CD4-positive, CD25-positive, alpha-beta regulatory T cell (primary cell): ENCODE results near the gene FUZ. TPM values are rescaled to one million over a fixed set of nuclear protein-coding genes. Genes with fewer than 3 reads are reported as not detected.

Source experiments
- ATAC-seq, 2 donors: fragments of 150-1000 bp; cut with Tn5 transposase; one replicate each; pipeline ENCODE4 v1.10.0; 2021; ENCODE audit warnings: low read depth in 2 of 2, moderate number of reproducible peaks in 2 of 2, moderate library complexity in 1 of 2
- DNase-seq, 3 donors: peaks; one replicate each; pipeline versions ENCODE4 v3.0.0 to v3.0.0-alpha.2; 2012 to 2022; ENCODE audit warnings: mixed read lengths in 1 of 3
- H3K27ac ChIP-seq: one replicate; pipeline ENCODE4 v1.7.0; 2013; ENCODE audit warnings: mild to moderate bottlenecking, low read length; ENCODE audit not compliant: insufficient read depth, poor library complexity, severe bottlenecking
- H3K27me3 ChIP-seq: one replicate; pipeline ENCODE4 v1.7.0; 2013; ENCODE audit warnings: low read length; ENCODE audit not compliant: control insufficient read depth, insufficient read depth
- H3K36me3 ChIP-seq: one replicate; pipeline ENCODE4 v1.7.0; 2013; ENCODE audit warnings: mild to moderate bottlenecking, low read length, moderate library complexity; ENCODE audit not compliant: control insufficient read depth, insufficient read depth
- H3K4me1 ChIP-seq: 2 replicates; pipeline ENCODE4 v1.7.0; 2013; ENCODE audit warnings: mild to moderate bottlenecking, low read length; ENCODE audit not compliant: insufficient read depth, control insufficient read depth, poor library complexity, severe bottlenecking
- H3K4me3 ChIP-seq: one replicate; pipeline ENCODE4 v1.7.0; 2013; ENCODE audit warnings: low read depth, mild to moderate bottlenecking, low read length, moderate library complexity
- H3K9me3 ChIP-seq, 2 experiments: 1 replicate in 1 of 2; 2 replicates in 1 of 2; pipeline ENCODE4 v1.7.0; 2013; ENCODE audit warnings: low read length in 2 of 2, mild to moderate bottlenecking in 1 of 2, moderate library complexity in 1 of 2; ENCODE audit not compliant: control insufficient read depth in 2 of 2
- H3K27ac Mint-ChIP-seq, 3 donors: one replicate each; pipeline ENCODE4 v1.8.0; 2020 to 2022; ENCODE audit warnings: mild to moderate bottlenecking in 3 of 3, mixed read lengths in 3 of 3, moderate library complexity in 2 of 3
- H3K27me3 Mint-ChIP-seq: one replicate; pipeline ENCODE4 v1.8.0; 2022; ENCODE audit warnings: mild to moderate bottlenecking, mixed read lengths
- H3K36me3 Mint-ChIP-seq: one replicate; pipeline ENCODE4 v1.8.0; 2020; ENCODE audit warnings: mixed read lengths
- H3K4me1 Mint-ChIP-seq, 4 donors: one replicate each; pipeline ENCODE4 v1.8.0; 2020 to 2022; ENCODE audit warnings: mixed read lengths in 4 of 4, mild to moderate bottlenecking in 1 of 4
- H3K4me3 Mint-ChIP-seq, 4 donors: one replicate each; pipeline ENCODE4 v1.8.0; 2020 to 2022; ENCODE audit warnings: mild to moderate bottlenecking in 4 of 4, mixed read lengths in 4 of 4, moderate library complexity in 3 of 4
- H3K9me3 Mint-ChIP-seq, 7 donors: one replicate each; pipeline ENCODE4 v1.8.0; 2020 to 2022; ENCODE audit warnings: mixed read lengths in 7 of 7, mild to moderate bottlenecking in 3 of 7, moderate library complexity in 2 of 7
- polyA plus RNA-seq, 4 donors: library from polyadenylated mRNA; unstranded; fragments of 300-500 nt; fragmentation: Illumina TruSeq; gene quantifications; one replicate each; pipeline ENCODE4 v1.2.3, GENCODE V29; 2021
- total RNA-seq: library from RNA; stranded (reverse); gene quantifications from one replicate; pipeline ENCODE4 v1.2.3, GENCODE V29; 2022

The FUZ gene
- total and polyA plus RNA-seq, 5 donors from 2014 or later: 4.0 to 15.8 (median 5.7) TPM

DNA sequence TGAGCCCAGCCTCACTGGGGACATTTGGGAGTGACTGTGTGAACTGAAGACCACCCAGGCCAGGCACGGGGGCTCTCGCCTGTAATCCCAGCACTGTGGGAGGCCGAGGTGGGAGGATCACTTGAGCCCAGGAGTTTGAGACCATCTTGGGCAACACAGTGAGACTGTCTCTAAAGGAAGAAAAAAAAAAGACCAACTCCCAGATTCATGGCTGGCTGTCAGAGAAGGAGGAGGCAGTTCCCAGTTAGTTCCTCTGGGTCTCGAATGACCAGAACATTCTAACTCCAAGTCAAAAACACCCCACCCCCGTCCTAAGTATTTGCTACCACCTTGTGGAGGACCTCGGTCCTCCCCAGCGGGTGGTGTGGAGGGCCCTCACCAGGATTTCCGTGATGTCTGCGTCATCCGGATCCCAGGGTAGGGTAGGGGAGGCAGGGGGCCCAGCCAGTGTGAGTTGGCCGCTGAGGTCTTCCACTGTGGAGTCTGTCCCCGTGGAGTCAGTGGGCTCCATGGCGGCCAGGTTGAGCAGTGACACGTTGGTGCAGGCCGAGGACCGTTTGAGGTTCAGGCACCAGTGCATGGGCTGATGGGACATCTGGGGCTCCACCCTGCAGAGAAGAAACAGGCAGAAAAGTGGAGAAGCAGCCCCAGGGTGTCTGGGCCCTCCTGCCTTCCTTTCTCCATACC, 51.3 kb downstream of the FUZ start:
- peak in 1 of 3 donors; percentile 46 for DNase-seq
- no peak overlapping the region for H3K4me3 ChIP-seq
- no peaks in the 10 kb centered on the region for H3K9me3 ChIP-seq
- Mint-ChIP-seq H3K4me1 (peaks cover 0 to 12% (median 6%) of the 10 kb centered on the region in 4 donors), H3K36me3 (no peaks in the 10 kb centered on the region), H3K9me3 (peaks cover 0 to 3% (median 0%) of the 10 kb centered on the region in 7 donors), H3K27me3 (peaks cover 4% of the 10 kb centered on the region), H3K4me3 (peak overlapping the region in 1 of 4 donors; percentile 15), H3K27ac (no peak overlapping the region)
- no peak overlapping the region for H3K27ac ChIP-seq
- H3K4me1 ChIP-seq: peaks cover 8% of the 10 kb centered on the region
- no peaks in the 10 kb centered on the region for H3K36me3 ChIP-seq
- no peaks in the 10 kb centered on the region for H3K27me3 ChIP-seq
- ATAC-seq: no peak

DNA sequence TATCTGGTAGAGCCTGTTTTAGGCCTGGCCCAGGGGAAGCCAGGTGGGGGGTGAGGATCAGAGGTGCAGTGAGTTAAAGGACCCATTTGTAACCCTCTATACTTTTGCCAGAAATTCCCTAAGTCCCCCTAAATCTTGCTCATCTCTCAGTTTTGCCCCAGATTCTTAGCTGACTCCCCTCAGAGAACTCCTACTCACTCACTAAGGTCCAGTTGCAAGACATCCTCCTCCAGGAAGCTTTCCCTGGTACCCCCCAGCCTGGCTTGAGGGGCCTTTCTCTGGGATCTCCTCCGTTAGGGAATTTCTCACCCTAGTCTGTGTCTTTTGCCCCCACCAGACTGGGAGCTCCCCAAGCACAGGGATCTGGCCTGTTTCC, 51.9 kb downstream of the FUZ start:
- H3K36me3 Mint-ChIP-seq: no peaks in the 10 kb centered on the region
- Histone ChIP-seq H3K9me3 (peaks cover 0 to 1% of the 10 kb centered on the region in 2 experiments), H3K4me3 (no peak overlapping the region), H3K27ac (no peak overlapping the region), H3K4me1 (peaks cover 8% of the 10 kb centered on the region), H3K27me3 (no peaks in the 10 kb centered on the region), H3K36me3 (no peaks in the 10 kb centered on the region)
- no peak for ATAC-seq
- H3K4me1 Mint-ChIP-seq: peaks cover 0 to 7% (median 3%) of the 10 kb centered on the region in 4 donors
- H3K4me3 Mint-ChIP-seq: peak overlapping the region in 2 of 4 donors; percentile 1 to 15
- H3K27me3 Mint-ChIP-seq: peaks cover 4% of the 10 kb centered on the region
- DNase-seq: no peak
- H3K27ac Mint-ChIP-seq: no peak overlapping the region
- peaks cover 0 to 3% (median 0%) of the 10 kb centered on the region in 7 donors for H3K9me3 Mint-ChIP-seq

DNA sequence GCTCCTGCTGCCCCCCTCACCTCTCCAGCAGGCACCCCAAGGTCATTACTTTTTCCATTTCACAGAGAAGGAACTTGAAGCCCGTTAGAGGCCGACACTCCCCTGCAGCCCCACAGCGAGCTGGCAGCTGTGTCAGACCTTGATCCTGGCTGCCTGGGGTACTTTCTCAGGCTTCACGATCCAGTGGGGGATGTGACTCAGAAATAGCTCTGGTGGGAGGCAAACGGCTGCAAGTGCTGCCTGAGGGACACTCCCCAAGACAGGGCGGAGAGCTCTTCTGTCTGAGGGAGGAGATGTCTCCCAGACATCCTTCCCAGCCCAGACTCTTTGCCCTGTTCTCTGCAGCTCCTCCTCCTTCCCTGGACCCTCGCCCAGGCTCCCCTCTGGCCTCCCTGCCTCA, 54.8 kb downstream of the FUZ start:
- H3K4me1 ChIP-seq: no peaks in the 10 kb centered on the region
- no peaks in the 10 kb centered on the region for H3K27me3 ChIP-seq
- no peak overlapping the region for H3K4me3 ChIP-seq
- H3K36me3 ChIP-seq: no peaks in the 10 kb centered on the region
- Mint-ChIP-seq H3K27ac (no peak overlapping the region), H3K27me3 (peaks cover 4% of the 10 kb centered on the region), H3K4me3 (no peak overlapping the region), H3K36me3 (no peaks in the 10 kb centered on the region), H3K4me1 (no peaks in the 10 kb centered on the region), H3K9me3 (peaks cover 0 to 8% (median 0%) of the 10 kb centered on the region in 7 donors)
- no peak for DNase-seq
- no peak for ATAC-seq
- H3K27ac ChIP-seq: no peak overlapping the region
- peaks cover 3 to 7% of the 10 kb centered on the region in 2 experiments for H3K9me3 ChIP-seq

Other genes with a start within 250 kb of the FUZ start
- 124 TPM for gene NOSIP, start 232.7 kb downstream of the FUZ start, total RNA-seq
- 100 to 1,000 TPM; 262 to 385 (median 285) TPM for gene NOSIP, start 232.7 kb downstream of the FUZ start, polyA plus RNA-seq
- gene PRRG2, start 232.0 kb downstream of the FUZ start, total RNA-seq: 0.84 TPM
- not detected for gene PRRG2, start 232.0 kb downstream of the FUZ start, polyA plus RNA-seq
- gene PRR12, start 222.1 kb downstream of the FUZ start, total RNA-seq: 50.2 TPM
- under 1 TPM; 0.05 to 0.18 (median 0.16) TPM for gene PRR12, start 222.1 kb downstream of the FUZ start, polyA plus RNA-seq
- 4.6 TPM for gene RRAS, start 173.1 kb downstream of the FUZ start, total RNA-seq
- 10 to 100 TPM; 17.7 to 22.1 (median 19.8) TPM for gene RRAS, start 173.1 kb downstream of the FUZ start, polyA plus RNA-seq
- 47.4 TPM for gene SCAF1, start 171.1 kb downstream of the FUZ start, total RNA-seq
- gene SCAF1, start 171.1 kb downstream of the FUZ start, polyA plus RNA-seq: under 1 TPM in 3 of 4 donors, not detected in 1; 0.53 to 0.88 (median 0.75) TPM
- gene IRF3, start 147.4 kb downstream of the FUZ start, total RNA-seq: 235 TPM
- 100 to 1,000 TPM in 1 of 4 donors, 10 to 100 TPM in 3; 76.4 to 104 (median 95.9) TPM for gene IRF3, start 147.4 kb downstream of the FUZ start, polyA plus RNA-seq
- gene BCL2L12, start 147.4 kb downstream of the FUZ start, total RNA-seq: 13.6 TPM
- 10 to 100 TPM; 13.6 to 15.3 (median 15.1) TPM for gene BCL2L12, start 147.4 kb downstream of the FUZ start, polyA plus RNA-seq
- gene PRMT1, start 136.0 kb downstream of the FUZ start, total RNA-seq: 59.2 TPM
- gene PRMT1, start 136.0 kb downstream of the FUZ start, polyA plus RNA-seq: 100 to 1,000 TPM; 101 to 118 (median 105) TPM
- 1.7 TPM for gene ADM5, start 123.7 kb downstream of the FUZ start, total RNA-seq
- under 1 TPM in 2 of 4 donors, not detected in 2; 0.10 to 0.34 TPM for gene ADM5, start 123.7 kb downstream of the FUZ start, polyA plus RNA-seq
- gene CPT1C, start 122.2 kb downstream of the FUZ start, total RNA-seq: 0.47 TPM
- gene CPT1C, start 122.2 kb downstream of the FUZ start, polyA plus RNA-seq: under 1 TPM in 3 of 4 donors, not detected in 1; 0.41 to 0.84 (median 0.73) TPM
- not detected for gene TSKS, start 50.0 kb downstream of the FUZ start, total RNA-seq
- gene TSKS, start 50.0 kb downstream of the FUZ start, polyA plus RNA-seq: under 1 TPM; 0.41 to 0.77 (median 0.45) TPM
- 49.5 TPM for gene AP2A1, start 46.3 kb downstream of the FUZ start, total RNA-seq
- 1 to 10 TPM; 5.2 to 7.4 (median 5.6) TPM for gene AP2A1, start 46.3 kb downstream of the FUZ start, polyA plus RNA-seq
- 67.9 TPM for gene MED25, start 5.0 kb upstream of the FUZ start, total RNA-seq
- 10 to 100 TPM; 12.7 to 23.6 (median 19.9) TPM for gene MED25, start 5.0 kb upstream of the FUZ start, polyA plus RNA-seq
- 116 TPM for gene PTOV1, start 37.9 kb upstream of the FUZ start, total RNA-seq
- gene PTOV1, start 37.9 kb upstream of the FUZ start, polyA plus RNA-seq: 10 to 100 TPM; 26.8 to 45.6 (median 34.2) TPM
- gene PNKP, start 54.3 kb upstream of the FUZ start, total RNA-seq: 149 TPM
- 10 to 100 TPM; 26.2 to 33.5 (median 28.2) TPM for gene PNKP, start 54.3 kb upstream of the FUZ start, polyA plus RNA-seq
- gene AKT1S1, start 64.1 kb upstream of the FUZ start, total RNA-seq: 12.9 TPM
- 1 to 10 TPM; 3.0 to 4.2 (median 3.8) TPM for gene AKT1S1, start 64.1 kb upstream of the FUZ start, polyA plus RNA-seq
- gene TBC1D17, start 64.4 kb upstream of the FUZ start, total RNA-seq: 48.1 TPM
- gene TBC1D17, start 64.4 kb upstream of the FUZ start, polyA plus RNA-seq: 1 to 10 TPM; 8.8 to 9.7 (median 9.1) TPM
- 3.7 TPM for gene IL4I1, start 83.6 kb upstream of the FUZ start, total RNA-seq
- gene IL4I1, start 83.6 kb upstream of the FUZ start, polyA plus RNA-seq: under 1 TPM; 0.20 to 0.85 (median 0.30) TPM
- 19.7 TPM for gene ATF5, start 115.9 kb upstream of the FUZ start, total RNA-seq
- 1 to 10 TPM in 2 of 4 donors, under 1 TPM in 2; 0.60 to 1.5 (median 1.1) TPM for gene ATF5, start 115.9 kb upstream of the FUZ start, polyA plus RNA-seq
- 43.1 TPM for gene NUP62, start 116.2 kb upstream of the FUZ start, total RNA-seq
- gene NUP62, start 116.2 kb upstream of the FUZ start, polyA plus RNA-seq: 10 to 100 TPM; 40.2 to 47.2 (median 41.3) TPM
- not detected for gene SIGLEC11, start 147.9 kb upstream of the FUZ start, total RNA-seq
- gene SIGLEC11, start 147.9 kb upstream of the FUZ start, polyA plus RNA-seq: not detected
- gene VRK3, start 212.1 kb upstream of the FUZ start, total RNA-seq: 99.4 TPM
- gene VRK3, start 212.1 kb upstream of the FUZ start, polyA plus RNA-seq: 10 to 100 TPM; 87.9 to 99.9 (median 91.4) TPM
- 7.5 TPM for gene ZNF473, start 212.7 kb upstream of the FUZ start, total RNA-seq
- gene ZNF473, start 212.7 kb upstream of the FUZ start, polyA plus RNA-seq: 1 to 10 TPM; 3.5 to 8.3 (median 4.8) TPM